Eye (tissue), 1 donor: Measurements from ENCODE around the gene CA6.
"Not testable (repeated sequence)": the region's sequence is repeated elsewhere in the genome, so short reads cannot be mapped to it uniquely, and the experiment has no call there.

Experiments
- DNase-seq: peaks from one replicate; pipeline ENCODE4 v3.0.0-alpha.2; 2015

The CA6 gene

DNA sequence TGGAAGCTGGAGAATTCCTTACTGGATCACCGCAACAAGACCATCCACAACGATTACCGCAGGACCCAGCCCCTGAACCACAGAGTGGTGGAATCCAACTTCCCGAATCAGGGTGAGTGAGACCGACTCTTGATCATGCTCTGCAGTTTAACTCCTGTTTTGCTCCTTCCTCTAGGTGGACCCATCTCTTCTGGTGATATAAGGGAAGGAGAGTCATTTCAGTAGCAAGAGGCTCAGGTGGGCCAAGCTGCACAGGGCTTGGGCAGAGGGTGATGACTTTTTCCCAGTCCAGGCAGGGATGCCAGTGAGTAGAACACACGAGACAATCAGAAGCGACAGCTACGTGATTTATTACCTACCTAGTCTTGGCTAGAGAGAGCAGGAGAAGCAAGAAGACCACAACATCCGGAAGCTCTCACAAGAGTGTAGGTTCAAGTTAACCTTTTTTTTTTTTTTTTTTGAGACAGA, 25.2 kb downstream of the CA6 start:
- no peak for DNase-seq

DNA sequence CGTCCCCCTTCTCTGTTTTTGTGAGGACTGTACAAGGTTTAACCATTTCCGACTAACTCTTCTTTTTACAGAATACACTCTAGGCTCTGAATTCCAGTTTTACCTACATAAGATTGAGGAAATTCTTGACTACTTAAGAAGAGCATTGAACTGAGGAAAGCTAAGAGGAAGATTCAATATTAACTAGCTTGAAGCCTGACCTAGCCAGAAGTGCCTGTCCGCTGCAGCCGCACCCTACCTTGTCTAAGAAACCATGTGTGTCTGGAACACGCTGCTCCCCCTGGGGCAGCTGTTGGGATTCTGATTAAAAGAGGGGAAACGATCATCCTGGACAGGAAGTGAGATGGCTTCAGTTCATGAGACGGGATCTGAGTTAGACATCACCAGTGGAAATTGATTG, 28.9 kb downstream of the CA6 start:
- no peak for DNase-seq

DNA sequence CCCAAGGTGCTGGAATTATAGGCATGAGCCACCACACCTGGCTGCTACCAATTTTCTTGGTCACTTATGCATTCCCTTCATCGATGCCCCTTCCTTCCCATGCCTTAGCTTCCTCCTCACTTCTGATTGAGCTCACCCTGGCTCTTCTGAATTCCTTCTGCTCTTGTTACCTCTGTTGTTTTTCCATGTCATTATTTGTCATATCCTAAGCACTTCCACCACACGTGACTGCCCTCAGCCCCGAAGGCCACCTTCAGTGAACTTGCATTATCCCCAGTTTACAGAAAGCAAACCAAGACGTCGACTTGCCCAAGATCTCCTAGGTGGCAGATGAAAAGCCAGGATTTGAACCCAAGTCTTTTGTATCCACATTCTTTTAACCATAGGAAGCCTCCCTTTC, 30.7 kb downstream of the CA6 start:
- no peak for DNase-seq

DNA sequence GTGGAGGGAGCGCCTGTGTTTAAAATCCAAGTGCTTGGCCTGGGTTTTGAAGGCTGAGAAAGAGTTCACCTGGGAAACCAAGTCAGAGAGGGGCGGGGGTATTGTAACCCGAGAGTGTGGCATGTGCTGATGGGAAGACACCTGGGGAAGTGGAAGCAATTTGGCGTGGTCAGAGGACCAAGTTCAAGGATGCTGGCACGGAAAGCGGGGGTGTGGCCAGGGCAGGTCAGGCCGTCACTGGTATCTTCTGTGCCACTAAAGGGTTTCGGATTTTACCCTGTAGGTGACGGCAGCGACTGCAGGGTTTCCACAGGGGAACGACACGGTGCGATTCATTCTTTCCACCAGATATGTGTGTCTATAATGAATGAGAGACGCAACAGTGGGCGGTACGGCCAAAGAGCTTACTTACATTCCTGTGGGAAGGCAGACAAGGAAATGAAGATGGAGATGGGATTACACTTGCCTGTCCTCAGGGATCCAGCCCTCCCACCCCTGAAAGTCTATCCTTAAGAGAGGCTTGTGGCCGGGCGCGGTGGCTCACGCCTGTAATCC, 31.3 kb downstream of the CA6 start:
- no peak for DNase-seq

DNA sequence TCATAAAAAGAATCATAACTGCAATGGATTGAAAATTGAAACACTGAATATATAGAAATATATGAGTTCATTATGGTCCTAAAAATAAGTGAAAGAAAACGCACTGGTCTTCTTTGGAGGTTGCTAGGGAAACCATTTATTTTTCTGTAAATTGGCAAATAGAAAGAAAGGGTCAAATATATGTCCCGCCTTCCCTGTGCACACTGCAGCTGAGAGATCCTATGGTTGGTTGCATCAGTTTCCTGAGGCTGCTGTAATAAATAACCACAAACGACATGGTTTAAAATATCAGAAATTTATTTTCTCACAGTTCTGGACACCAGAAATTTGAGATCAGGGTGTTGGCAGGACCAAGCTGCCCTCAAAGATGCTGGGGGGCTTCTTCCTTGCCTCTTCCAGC, 35.0 kb downstream of the CA6 start:
- no peak for DNase-seq

DNA sequence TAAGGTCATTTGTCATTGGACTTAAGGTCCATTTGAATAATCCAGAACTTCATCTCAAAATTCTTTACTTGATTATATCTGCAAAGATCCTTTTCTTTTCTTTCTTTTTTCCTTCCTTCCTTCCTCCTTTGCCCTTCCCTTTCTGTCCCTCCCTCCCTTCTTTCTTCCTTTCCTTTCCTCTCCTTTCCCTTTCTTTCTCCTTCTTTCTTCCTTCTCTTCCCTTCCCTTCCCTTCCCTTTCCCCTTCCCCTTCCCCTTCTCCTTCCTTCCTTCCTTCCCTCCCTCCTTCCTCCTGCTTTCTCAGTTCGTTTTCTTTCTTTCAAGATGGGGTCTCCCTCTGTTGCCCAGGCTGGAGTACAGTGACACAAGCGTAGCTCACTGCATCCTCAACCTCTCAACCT, 35.5 kb downstream of the CA6 start:
- no peak for DNase-seq

DNA sequence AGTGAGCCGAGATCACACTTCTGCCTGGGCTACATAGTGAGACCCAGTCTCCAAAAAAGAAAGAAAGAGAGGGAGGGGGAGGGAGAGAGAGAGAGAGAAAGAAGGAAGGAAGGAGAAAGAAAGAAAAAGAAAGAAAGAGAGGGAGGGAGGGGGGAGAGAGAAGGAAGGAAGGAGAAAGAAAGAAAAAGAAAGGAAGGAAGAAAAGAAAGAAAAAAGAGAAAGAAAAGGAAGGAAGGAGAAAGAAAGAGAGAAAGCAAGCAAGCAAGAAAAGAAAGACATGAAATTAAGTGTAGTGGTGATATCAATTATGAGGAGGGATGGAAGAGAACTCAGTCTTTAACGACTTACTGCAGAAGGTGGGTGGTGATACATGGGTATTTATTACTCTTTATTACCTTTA, 38.5 kb downstream of the CA6 start:
- DNase-seq, result no peak

DNA sequence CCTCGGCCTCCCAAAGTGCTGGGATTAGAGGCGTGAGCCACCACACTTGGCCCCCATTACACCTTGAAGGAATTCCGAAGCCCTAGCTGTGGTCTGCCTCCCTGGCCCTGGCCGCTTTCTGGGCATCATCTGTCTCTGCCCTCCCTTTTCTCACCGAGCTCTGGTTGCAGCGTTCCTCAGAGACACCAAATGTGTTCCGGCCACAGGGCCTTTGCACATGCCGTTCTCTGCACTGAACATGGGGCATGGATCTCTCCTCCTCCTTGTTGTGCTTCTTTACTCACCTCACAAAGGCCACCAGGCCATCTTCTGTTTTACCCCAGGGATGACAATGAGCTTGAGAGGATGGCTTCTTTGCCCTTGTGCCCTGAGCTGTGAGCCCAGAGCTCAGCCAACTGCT, 39.3 kb downstream of the CA6 start:
- DNase-seq, result no peak

DNA sequence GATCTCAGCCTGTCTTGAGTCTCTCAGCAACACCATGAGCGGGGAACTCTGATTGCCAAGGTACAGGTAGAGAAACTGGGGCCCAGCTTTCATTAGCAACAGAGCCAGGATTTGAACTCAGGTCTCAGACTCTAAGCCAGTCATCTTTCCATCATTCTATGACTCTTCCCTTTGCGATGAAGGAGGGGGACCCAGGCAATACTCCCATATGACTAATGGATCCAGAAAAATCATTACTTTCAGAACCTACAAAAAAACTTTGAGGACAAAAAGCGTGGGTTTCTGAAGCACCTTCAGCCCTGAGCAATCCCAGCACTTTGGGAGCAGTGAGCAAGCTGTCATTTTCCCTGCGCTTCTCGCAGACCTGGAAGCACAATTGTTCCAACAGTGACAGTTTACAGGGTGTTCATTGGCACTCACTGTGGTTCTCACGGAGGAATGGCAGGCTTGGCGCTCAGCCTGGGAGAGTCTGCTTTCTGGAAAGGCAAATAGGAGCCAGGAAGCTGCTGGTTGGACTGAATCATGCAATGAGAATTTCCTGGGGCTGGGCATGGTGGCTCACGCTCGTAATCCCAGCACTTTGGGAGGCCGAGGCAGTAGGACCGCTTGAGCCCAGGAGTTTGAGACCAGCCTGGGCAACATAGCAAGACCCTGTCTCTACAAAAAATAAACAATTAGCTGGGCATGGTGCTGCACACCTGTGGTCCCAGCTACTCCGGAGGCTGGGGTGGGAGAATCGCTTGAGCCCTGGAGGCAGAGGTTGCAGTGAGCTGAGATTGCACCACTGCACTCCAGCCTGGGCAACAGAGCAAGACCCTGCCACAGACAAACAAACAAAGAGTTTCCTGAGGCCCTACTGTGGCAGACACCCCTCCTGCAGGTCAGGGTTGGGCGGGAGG, 40.5 kb downstream of the CA6 start:
- DNase-seq, result no peak

DNA sequence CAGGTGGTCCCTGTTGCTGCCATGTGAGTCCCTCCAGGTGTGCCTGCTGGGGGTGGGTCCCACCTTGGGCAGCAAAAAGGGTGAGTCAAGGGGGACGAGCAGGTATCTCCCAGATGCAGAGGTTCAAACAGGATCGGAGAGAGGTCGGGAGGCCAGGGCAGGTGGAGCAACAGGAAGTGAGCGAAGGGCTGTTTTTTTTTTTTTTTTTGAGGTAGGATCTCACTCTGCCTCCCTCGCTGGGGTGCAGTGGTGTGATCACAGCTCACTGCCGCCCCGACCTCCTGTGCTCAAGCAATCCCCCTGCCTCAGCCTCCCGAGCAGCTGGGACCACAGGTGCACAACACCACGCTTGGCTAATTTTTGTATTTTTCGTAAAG, 41.1 kb downstream of the CA6 start:
- no peak for DNase-seq

DNA sequence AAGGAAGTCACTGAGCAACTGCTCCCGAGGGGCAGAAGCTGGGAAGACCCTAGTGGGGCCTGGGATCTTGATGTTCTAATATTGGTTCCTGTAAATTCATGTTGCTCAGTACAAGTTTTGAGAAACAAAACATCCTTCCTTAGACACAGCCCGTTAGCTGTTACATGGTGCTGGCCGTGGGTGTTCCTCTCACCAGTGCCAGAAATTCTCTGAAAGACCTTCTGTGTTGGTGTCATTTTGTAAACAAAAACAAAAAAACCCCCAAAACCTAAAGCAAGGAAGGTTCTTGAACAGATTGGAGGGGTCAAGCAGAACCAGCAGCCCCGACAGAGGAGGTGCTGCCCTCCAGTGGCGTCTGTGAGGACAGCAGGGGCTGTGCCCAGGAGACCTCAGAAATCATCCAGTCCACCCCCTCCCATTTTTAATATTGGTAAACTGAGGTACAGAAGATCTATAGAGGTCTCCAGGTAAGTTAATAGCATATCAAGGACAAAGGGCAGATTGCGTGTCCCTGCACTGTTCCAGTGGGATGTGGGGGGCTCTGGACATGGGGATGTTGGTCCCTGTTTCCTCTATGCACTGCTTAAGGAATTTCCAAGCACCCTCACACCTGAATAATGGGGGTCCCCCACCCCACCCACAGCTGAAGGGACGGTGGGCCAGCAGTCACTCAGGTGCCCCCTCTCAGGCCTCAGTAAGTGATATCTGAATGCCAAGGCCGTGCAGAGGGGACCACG, 42.4 kb downstream of the CA6 start:
- peak; percentile 66 for DNase-seq

DNA sequence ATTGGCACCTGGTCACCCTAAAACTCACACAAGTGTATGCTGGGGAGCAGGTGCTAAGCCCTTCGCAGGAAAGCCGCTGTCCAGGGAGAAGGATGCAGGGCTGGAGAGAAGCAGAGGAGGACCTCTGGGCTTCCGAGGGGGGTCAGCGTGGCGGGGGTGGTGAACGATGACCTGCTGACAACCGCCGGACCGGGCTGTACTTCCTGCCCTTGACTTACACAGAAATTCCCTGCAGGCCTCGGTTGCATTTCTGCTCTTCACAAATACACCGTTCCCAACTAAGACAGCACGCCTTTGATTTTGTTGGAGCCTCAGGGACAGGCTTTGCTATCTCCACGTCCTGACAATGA, 42.9 kb downstream of the CA6 start:
- DNase-seq, result no peak

DNA sequence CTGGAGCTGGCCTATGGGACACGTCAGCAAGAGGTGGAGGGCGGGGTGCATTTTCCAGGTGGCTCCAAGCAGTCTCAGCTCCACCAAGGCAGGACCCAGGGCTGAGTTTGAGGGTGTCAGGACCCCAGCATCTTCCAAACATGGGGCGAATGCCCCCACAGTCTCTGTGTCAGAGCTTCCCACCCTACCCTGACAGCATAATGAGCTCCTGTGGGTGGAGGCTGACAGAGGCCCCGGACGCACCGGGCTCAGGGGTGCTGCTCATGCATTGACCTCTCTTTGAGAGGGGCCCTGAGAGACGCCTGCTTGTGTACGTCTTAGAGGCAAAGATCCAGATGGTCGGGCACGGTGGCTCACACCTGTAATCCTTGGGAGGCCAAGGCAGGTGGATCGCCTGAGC, 43.4 kb downstream of the CA6 start:
- DNase-seq, result no peak

DNA sequence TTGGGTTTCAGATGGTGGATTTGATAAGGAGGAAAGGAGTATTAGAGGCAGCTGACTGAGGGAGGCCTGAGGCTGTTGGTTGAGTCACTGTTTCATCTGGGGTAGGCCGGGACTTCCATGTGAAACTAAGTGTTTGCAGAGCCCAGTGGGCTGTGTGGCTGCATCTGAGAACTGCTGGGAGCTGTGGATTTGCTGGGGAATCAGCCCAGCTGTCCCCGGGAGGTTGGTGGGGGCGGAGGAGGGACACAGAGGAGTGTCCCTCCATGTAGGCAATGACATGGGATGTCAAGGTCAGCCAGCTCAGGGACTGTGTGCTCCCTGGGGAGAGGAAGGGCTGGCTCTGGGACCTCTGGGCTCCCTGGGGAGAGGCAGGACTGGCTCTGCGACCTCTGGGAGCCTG, 44.2 kb downstream of the CA6 start:
- DNase-seq, result no peak

DNA sequence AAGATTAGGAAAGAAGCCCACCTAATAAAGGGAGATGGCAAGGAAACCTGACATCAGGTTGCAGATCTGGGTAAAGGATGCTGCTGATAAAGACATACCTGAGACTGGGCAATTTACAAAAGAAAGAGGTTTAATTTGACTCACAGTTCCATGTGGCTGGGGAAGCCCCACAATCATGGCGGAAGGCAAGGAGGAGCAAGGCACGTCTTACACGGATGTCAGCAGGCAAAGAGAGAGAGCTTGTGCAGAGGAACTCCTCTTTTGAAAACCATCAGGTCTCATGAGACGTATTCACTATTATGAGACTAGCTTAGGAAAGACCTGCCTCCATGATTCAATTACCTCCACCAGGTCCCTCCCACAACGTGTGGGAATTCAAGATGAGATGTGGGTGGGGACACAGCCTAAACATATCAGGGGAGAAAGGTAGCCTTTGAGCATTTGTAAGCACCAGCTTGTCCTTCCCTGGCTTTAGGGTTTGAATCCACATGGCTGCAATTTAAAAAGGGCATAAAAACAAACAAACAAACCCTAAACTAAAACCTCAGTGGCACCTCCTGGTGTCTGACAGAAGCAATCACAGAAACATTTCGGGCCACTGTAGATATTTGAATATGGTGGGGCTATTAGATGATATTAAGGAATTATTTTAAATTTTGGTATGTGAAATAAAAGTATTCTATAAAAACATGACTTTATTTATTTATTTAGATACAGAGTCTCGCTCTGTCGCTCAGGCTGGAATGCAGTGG, 47.4 kb downstream of the CA6 start:
- DNase-seq, result no peak

DNA sequence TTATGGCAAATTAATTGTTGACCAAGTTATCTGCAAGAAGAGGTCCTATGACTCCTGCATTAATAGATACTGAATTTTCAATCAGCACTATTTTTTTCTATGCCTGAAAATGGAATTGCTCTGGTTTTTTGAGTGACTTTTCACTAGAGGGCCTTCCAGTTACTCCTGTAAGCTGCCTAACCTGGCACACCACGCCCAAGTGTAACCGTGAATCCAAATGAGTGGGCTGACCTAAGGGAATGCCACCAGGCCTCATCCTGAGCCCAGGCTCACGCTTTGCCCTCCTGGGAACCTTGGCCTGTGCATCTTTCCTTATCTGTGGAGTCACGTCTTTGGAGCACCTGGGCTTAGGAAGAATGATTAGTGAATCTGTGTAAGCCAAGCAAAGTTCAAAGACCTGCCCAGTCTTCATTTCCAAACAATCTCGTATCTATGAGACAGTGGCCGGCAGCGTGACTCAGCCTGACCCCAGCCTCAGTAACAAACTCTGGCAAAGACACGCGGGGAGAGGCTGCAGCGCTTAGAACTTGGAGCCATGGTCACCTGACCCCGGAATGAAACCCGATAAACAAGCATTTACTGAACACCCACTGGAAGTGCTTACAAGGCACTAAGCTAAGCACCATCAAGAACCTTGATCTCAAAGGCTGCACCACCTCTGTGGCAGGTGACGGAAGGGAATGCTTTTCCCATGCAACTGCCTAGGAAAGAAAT, 48.5 kb downstream of the CA6 start:
- not testable (repeated sequence) for DNase-seq

DNA sequence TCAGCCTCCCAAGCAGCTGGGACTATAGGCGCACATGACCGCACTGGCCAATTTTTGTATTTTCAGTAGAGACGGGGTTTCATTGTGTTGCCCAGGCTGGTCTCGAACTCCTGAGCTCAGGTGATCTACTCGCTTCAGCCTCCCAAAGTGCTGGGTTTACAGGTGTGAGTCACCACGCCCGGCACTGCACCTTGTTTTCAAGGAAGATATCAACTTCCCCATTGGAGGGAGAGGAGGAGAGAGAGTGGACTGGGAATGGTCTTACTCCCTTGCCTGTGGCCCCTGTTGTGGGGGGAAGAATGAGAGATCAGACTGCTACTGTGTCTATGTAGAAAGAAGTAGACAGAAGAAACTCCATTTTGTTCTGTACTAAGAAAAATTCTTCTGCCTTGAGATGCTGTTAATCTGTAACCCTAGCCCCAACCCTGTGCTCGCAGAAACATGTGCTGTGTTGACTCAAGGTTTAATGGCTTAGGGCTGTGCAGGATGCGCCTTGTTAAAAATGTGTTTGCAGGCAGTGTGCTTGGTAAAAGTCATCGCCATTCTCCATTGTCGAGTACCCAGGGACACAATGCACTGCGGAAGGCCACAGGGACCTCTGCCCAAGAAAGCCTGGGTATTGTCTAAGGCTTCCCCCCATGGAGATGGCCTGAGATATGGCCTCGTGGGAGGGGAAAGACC, 56.0 kb downstream of the CA6 start:
- DNase-seq, result not testable (repeated sequence)

DNA sequence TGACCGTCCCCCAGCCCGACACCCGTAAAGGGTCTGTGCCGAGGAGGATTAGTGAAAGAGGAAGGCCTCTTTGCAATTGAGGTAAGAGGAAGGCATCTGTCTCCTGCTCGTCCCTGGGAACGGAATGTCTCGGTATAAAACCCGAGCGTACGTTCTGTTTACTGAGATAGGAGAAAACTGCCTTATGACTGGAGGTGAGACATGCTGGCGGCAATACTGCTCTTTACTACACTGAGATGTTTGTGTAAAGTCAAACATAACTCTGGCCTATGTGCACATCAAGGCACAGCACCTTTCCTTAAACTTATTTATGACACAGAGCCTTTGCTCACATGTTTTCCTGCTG, 56.5 kb downstream of the CA6 start:
- DNase-seq, result not testable (repeated sequence)

DNA sequence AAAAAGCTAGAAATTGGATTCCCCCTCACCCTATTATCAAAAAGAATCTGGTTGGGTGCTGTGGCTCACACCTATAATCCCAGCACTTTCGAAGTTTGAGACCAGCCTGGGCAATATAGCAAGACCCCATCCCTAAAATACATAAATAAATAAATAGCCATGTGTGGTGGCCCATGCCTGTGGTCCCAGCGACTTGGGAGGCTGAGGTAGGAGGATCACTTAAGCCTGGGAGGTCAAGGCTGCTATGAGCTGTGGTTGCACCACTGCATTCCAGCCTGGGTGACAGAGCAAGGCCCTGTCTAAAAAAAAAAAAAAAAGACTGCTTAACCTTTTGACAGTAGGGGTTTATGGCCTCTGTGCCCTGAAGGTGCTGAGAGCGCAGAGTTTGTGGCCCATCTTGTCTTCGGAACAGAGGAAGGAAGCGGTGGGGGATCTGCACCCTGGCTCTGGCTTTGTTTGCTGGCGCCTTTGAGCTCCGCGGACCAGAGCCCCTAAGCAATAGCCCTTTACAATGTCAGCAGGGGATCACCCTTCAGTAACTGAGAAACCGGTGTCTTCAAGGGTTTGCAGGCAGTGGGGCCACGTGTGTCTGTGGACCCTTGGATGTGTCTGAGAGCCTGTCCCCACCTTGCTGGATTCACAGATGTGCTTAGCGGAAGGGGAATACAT, 58.5 kb downstream of the CA6 start:
- no peak for DNase-seq

DNA sequence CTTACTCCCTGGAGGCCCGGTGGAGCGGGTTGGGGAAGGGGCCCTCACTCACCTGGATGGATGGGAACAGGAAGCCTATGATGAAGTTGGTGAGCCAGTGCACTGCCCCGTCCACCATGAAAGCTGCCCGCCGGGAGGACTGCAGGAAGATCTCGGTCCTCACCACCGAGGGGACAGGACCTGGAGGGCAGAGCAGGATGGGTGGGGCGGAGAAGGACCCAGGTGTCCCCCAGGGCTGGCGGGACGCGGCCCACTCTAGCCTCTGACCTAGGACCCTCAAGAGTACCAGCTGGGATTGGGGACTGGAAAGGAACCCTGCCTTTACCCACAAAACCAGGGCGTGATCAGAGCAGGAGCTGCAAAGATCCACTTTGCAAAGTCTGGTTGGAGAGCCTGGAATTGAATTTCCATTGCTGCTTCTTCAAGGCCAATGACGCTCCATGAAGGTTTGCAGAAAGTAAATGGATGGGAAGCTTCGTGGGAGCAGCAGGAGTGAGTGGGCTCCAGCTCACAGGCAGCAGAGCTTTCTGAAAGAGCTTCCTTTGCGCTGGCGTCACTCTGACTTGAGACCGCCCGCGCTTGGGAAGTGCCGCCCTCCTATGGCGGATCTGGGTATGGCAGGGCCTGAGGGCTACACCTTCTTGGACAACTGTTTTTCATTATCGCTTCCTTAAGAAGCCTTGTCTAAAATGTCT, 59.2 kb downstream of the CA6 start:
- DNase-seq, result peak; percentile 92

DNA sequence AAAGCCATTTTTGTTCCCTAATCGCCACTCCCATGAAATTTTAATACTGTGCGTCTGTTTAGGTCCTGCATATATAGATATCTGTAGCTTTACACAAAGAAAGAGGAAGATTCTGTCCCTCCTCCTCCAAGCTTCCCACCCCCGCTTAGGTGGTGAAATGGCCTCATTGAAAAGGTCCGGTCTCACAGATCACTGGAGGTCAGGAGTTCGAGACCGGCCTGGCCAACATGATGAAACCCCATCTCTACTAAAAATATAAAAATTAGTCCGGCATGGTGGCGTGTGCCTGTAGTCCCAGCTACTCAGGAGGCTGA, 59.7 kb downstream of the CA6 start:
- no peak for DNase-seq
